Endometrial microvascular endothelial cells (primary cell): Measurements from ENCODE around the gene POLR3GL. TPM values are rescaled to one million over a fixed set of nuclear protein-coding genes. Genes with fewer than 3 reads are reported as not detected.

Source experiments
- in situ Hi-C: cut with HindIII; loops from 2 replicates; pipeline ENCODE4 v1.10.0; 2017; ENCODE audit warnings: low sequenced_read_pairs, low pct_unique_long_range_greater_than_20kb; ENCODE audit errors: inconsistent ontology term
- total RNA-seq: library from RNA; depleted of rRNA; stranded (reverse); fragments of >200 nt; gene quantifications from one replicate; pipeline ENCODE4 v1.2.3, GENCODE V29; 2015; ENCODE audit errors: inconsistent ontology term

POLR3GL gene
- total RNA-seq, 1 donor from 2014 or later = 11.2 TPM

DNA sequence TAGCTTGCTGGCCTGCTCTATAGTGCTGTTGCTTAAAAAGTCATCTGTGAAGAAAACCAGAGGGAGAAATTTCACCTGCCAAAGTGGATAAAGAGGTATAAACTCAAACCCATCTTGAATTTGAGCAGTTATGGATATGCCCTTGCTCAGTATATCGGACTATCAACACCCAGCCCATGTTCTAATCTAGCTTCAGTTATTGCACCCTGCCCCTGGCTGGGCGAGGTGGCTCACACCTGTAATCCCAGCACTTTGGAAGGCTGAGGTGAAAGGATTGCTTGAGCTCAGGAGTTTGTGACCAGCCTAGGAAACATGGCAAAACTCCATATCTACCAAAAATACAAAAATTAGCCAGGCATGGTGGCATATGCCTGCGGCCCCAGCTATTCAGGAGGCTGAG is 20.0 kb upstream of the POLR3GL start:
- in situ Hi-C loops = no loop called here

DNA sequence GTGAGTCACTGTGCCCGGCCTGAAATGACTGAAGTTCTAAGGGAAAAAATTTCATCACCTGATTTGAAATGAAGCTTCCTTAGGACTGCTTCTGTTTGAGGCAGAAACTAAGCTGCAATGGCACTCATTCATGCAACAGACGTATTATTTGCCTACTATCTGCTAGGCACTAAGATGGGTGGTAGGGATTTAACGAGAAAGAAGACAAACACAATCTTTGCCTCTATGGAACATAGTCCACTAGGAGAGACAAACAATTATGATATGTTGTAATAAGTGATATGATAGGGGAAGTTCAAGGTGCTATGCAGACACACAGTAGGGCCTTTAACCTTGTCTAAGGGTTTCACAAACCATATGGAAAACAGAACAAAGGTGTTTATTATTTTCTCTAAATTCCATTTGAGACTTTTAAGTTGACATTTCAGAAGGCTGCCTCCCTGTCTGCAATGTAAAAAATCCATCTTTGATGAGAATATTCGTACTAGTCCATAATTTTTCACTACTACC is 18.0 kb upstream of the POLR3GL start:
- in situ Hi-C loops = no loop called here

DNA sequence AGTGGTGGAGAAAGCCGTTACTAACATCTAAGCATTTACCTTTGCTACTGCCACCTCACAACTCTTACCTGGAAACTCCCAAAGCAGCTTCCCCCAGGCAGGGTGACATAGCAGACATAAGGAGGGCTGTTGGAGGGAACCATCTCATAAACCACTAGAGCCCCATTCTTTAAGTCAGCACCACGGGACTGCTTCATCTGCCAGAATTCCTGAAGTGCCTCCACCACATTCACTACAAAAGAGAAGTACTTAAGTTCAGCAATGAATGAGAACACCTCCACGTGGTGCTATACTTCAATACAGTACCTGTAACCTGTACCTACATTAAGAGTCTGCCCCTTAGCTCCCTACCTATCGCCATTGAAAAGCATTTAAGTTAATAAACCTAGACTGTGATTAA is 16.9 kb upstream of the POLR3GL start:
- in situ Hi-C loops = no loop called here

DNA sequence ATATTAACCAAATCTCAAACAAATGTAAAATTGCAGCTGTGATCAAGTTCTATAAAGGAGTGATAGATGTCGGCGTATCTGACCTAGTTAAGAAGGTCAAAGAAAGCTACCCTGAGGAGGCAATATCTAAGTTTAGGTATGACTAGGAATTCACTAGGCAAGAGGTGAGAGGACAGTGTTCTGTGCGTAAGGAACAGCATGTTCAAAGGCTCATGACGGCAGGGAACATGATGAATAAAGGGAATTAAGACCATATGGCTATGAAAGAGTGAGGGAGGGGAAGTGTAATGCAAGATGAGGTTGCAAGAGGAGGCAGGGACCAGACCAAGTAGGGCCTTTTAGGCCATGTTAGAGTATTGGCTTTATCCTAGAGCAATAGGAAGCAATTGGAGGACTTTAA is 15.3 kb upstream of the POLR3GL start:
- in situ Hi-C loops = no loop called here

DNA sequence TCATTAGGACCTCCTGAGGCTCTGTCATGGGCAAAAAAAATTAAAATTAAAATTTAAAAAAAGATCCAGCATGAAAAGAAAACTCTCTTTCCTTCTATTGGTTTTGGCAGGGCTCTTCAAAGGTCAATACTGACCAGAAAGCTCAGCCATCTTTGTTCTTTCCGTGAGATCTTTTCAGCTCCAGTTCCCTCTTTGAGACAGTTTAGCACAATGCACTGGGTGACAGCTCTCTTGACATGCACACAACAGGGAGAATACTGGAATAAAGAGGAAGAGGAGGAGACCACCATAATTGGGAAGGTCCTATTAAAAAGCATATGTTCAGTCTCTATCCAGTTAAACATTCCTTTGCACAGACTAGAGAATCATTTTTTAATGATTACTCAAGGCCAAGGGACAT is 13.0 kb upstream of the POLR3GL start:
- in situ Hi-C loops = no loop called here

DNA sequence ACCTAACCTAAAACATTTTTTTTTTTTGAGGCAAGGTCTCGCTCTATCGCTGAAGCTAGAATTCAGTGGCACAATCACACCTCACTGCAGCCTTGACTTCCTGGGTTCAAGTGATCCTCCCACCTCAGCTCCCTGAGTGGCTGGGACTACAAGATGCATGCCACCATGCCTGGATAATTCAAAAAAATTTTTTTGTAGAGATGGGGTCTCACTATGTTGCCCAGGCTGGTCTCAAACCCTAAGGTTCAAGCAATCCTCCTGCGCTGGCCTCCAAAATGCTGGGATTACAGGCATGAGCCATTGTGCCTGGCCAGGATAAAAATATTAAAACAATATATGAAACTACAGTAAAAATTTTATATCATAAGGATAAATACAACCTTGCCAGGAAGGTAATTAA is 11.6 kb upstream of the POLR3GL start:
- in situ Hi-C loops = no loop called here

DNA sequence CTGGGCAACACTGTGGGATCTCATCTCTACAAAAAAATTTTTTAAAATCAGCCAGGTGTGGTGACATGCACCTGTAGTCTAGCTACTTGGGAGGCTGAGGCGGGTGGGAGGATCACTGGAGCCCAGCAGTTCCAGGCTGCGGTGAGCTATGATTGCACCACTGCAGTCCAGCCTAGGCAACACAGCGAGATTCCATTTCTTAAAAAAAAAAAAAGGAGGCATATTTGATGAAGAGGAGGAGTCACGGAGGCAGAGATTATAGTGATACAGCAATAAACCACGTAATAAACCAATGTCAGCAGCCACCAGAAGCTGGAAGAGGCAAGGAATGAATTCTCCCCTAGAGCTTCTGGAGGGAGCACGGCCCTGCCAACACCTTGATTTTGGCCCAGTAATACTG is 10.6 kb upstream of the POLR3GL start:
- in situ Hi-C loops = no loop called here

DNA sequence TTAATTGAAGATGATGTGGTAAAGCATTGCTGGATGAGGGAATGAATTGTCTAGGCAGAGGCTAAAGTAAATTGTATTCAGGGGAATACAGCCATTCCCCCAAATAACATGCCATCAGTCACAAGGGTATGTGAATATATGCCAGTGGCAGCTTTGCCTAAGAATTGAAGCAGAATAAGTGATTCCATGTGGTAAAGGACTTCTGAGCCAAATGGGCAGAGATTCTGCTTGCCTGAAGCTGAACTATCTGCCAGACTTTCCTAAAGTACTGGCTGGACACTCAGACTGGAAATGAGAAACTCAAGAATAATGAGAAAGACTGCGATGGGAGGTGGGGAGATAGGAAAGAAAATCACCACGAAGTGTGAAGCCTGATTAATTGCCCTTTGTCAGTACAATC is 9.1 kb upstream of the POLR3GL start:
- in situ Hi-C loops = no loop called here

DNA sequence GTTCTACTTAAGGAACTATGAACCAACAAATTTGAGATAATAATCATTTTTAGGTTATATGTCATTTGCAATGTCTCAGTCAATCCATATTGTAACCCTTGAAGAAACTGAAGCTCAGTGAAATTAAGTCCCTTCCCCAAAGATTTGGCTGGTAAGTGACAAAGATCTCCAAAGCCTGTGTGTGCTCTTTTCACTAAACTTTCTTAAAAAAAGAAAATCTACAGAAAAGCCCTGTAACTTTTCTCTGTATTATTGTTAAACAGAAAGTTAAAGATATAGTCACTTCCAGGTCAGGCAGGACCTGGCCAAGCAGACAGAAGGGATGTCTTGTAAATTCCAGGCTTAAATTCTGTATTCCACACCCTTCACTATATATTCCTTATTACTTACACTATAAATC is 8.1 kb upstream of the POLR3GL start:
- in situ Hi-C loops = no loop called here

DNA sequence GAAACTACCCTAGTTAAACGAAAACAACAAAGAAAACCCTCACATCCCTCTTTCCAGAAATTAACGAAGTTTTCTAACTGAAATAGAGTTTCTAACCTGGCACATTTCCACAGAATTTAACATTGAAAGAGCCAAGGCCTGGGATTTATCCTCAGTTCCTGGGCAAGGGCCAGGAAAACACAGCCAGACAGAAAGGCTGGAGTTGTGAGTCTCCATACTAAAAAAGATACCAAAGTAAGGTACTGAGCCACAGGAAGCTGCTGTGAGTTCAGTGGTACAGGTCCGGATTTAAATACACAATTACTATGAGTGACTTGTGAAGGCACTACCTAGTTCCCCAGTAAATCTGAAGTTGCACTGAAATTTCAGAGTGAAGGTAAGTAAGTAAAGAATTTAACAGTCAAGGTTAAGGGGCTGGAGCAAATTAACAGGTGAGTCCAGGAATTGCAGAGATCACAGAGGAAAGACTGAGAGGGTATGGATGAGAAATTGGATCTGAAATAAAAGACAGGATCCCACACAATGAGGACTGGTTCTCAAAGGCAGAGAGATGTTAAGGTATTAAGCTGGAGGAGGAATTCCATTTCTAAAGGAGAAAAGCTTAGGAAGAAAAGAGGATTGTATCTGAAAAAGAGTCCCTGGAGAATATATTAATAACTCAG is 7.6 kb upstream of the POLR3GL start:
- in situ Hi-C loops = no loop called here

DNA sequence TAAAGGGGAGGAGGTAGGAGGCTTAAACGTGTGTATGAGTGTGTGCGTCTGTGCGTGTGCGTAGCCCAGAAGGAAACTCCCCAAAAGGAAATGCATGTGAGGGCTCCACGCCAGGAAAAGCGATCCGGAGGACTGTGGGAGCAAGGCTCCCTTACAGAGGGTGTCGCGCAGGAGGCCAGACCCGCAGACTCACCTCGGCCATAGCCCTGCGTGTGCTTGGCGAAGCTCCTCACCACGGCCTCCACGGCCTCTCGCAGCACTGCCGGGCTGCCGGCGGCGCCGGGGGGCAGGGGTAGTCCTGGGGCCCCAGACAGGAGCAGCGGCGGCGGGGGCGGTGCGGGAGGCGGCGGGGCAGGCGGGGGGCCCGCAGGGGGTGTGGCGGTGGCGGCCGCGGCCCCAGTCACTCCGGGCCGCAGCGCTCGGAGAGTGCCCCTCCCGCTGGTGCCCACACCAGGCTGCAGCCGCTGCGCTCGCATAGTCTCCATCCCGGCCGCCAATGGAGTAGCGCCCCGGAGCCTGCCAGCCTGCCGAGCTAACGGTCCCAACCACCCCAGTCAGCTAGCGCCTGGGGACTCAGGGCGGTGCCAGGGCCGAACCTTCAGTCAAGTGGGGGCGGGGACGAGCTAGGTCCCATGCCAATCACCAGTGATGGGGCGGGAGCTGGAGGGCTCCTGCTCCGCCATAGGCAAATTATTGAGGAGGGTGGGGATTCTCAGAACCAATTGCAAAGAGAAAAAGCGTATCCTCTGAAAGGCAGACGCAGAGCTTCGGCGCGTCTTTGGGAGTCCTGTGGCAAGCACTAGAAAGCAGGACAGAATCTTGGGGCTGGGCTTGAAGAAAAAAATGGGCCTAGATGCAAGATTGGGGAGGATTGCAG is 6.8 kb upstream of the POLR3GL start, which contains the start of gene LIX1L:
LIX1L (minus strand) TSS at position 575 of the 877 bp plus-strand sequence; CDS start at position 485, 90 bp downstream.
- in situ Hi-C loops = no loop called here

DNA sequence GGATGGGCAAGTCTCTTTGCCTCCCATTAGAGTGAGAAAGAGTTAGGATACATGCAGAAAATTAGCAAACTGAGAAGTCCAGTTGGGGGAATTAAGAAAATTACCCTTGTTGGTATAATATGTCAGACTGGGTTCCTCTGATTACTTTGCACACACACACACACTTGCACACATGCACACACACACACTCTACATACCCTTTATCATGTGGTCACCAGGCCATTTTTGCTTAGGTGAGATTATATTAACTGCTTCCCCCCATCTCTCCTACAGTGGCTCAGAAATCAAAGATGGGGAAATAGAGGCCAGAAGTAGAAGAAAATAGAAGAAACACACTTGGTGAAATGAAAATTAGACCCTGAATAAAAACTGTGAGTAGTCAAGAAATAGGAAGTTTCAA is 5.8 kb upstream of the POLR3GL start:
- in situ Hi-C loops = no loop called here

DNA sequence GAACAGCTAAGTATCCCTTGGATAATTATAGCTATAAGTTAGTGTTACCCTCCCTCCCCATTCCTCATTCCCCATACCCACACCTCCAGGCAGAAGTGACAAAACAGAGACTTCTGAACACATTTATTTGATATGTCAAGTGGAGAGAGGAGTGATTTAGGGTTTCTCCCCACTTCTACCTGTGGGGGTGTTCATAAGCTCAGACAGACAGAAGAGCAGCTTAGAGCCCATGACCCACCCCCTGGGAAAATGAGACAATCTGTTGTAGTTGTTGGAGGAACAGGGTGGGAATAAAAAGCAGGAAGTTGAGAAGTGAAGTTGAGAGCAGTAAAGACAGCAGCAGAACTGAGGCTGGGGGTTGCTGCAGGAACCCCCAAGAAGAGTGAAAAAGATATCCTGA is 5.2 kb upstream of the POLR3GL start:
- in situ Hi-C loops = no loop called here

DNA sequence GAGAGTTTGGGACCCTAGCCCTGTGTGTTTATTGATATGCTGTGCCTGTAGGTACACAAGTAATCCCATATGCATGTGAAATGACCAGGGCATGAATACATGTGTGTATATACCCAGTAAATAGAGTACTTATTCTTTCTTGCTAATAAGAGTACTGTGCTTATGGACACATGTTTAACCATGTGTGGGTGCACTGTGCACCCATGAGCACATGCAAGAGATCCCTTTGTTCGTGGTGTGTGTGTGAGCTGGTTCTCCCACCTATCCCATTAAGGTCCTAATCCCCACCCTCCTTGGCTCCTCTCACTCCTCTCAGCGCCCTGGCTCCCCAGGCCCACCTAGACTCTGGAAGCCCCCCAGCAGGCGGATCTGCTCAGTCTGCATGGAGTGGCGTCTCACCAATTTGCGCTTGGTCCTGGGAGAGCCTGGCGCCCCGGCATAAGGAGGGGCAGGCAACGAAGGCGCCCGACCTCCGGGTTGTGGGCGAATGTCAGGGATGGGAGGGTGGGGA is 4.5 kb upstream of the POLR3GL start:
- in situ Hi-C loops = loop anchor here (5.0 to 10.0 kb wide), 2 partner anchors 45 to 103 kb away; partner anchors contain the start of genes ITGA10, PEX11B and PIAS3

DNA sequence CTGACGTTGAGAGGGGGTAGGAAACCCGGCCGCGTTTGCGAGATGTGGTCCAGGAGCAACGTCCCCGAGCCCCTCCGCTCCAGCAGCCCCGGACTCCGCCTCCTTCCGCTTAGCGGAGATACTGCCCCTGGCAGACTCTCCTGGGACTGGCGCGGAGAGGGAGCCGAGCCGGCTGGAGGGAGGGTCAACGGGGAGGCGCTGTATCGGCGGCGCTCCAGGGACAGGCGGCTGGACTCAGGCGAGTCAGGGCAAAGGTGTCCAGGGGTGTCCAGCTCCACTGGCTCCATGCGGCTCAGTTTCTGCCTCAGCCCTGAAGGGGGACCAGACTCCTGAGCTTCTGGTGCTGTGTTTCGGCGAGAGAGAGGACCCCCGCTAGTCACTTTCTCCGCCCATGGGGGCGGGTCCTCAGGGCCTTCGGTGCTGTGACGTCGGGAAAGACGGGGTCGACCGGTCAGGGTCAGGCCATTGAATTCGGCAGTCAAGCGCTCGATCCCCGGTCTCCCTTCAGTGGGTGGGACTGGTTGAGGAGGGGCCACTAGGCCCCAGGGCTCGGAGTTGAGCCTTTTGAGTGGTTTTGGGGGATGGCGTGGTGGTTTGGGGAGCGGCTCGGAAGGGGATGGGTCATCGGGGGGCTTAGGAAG is 3.9 kb upstream of the POLR3GL start:
- in situ Hi-C loops = loop anchor here (5.0 to 10.0 kb wide), 2 partner anchors 46 to 103 kb away; partner anchors contain the start of genes ITGA10, PEX11B and PIAS3

DNA sequence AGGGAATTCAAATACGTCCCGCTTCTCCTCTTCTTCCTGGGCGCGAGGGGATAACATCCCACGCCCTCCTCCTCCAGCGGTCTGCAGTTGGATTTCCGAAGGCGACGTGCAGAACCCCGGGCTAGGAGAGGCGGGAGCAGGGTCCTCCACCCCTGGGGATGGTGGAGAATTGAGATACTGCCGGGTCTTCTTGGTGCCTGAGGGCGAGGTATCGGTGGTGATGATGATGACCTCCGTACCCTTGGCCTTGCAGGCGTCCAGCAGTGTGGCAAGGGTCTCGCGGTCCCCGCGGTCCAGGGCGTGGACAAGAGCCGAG is 3.4 kb upstream of the POLR3GL start:
- in situ Hi-C loops = loop anchor here (5.0 to 10.0 kb wide), 2 partner anchors 46 to 104 kb away; partner anchors contain the start of genes ITGA10, PEX11B and PIAS3

DNA sequence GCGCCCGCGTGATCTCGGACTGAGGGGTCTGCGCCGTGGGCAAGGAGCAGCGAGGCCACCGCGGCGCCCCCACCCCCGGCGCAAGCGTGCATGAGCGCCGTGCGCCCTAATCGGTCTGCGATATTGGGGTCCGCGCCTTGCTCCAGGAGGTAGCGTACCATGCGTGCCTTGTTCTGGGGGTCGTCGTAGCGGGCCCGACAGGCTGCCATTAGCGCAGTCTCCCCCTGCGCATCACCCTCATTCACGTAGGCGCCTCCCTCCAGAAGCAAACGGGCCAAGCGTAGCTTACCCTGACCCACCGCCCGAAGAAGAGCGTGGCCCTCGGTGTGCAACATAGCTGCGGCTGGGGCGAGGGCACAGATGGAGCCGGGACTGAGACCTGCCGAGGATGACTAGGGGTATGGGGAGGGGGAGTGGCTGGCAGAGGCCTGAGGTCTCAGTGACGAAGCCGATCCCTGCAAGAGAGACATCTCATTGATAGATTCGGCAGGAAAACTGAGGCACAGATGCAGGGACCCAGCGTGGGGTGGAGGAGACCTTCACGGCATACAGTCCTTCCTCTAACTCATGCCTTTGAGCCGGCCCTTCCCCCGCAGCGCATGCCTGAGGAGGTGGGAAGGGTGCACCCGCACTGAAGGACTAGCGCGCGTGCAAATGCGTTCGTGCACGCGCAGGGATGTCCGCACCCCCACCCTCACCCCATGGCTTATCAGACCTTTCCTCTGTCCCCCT is 2.9 kb upstream of the POLR3GL start:
- in situ Hi-C loops = loop anchor here (5.0 to 10.0 kb wide), 2 partner anchors 47 to 104 kb away; partner anchors contain the start of genes ITGA10, PEX11B and PIAS3
